Activated CD8-positive, alpha-beta T cell treated with anti-CD3 and anti-CD28 coated beads for 36 hours (primary cell): Measurements from ENCODE around the gene FCMR. TPM values are rescaled to one million over a fixed set of nuclear protein-coding genes. Genes with fewer than 3 reads are reported as not detected.
"Not testable (repeated sequence)": the region's sequence is repeated elsewhere in the genome, so short reads cannot be mapped to it uniquely, and the experiment has no call there.

ENCODE experiments used
- ATAC-seq: fragments of 200-7000 bp; cut with Tn5 transposase; one replicate; pipeline ENCODE4 v1.10.0; 2021; ENCODE audit warnings: mild to moderate bottlenecking, moderate library complexity
- CTCF ChIA-PET: fragments of 350-600 bp; sonication (Branson Sonifier 250); formaldehyde crosslinking; loops from one replicate; lab custom pipeline; 2021; ENCODE audit warnings: antibody characterized with exemption; lab: Charles Lee
- POLR2A ChIA-PET: fragments of 350-600 bp; sonication (Branson Sonifier 250); formaldehyde crosslinking; loops from one replicate; lab custom pipeline; 2021; ENCODE audit warnings: antibody characterized with exemption; lab: Charles Lee
- DNase-seq: peaks from one replicate; pipeline ENCODE4 v3.0.0-alpha.2; 2020
- H3K27ac Mint-ChIP-seq: one replicate; pipeline ENCODE4 v1.8.0; 2021; ENCODE audit warnings: mild to moderate bottlenecking, mixed read lengths
- H3K27me3 Mint-ChIP-seq: one replicate; pipeline ENCODE4 v1.8.0; 2021; ENCODE audit warnings: mixed read lengths
- H3K36me3 Mint-ChIP-seq: one replicate; pipeline ENCODE4 v1.8.0; 2021; ENCODE audit warnings: low read depth, mixed read lengths
- H3K4me1 Mint-ChIP-seq: one replicate; pipeline ENCODE4 v1.8.0; 2021; ENCODE audit warnings: low read depth, mixed read lengths
- H3K4me3 Mint-ChIP-seq: one replicate; pipeline ENCODE4 v1.8.0; 2021; ENCODE audit warnings: mild to moderate bottlenecking, moderate library complexity, mixed read lengths
- H3K9me3 Mint-ChIP-seq: one replicate; pipeline ENCODE4 v1.8.0; 2021; ENCODE audit warnings: mixed read lengths
- intact Hi-C: fragments of 100-400 bp; cut with micrococcal nuclease; formaldehyde crosslinking; loops from one replicate; pipeline ENCODE4 v1.10.0; 2022
- total RNA-seq, 2 experiments: library from RNA; stranded (reverse); gene quantifications; one replicate each; pipeline ENCODE4 v1.2.3, GENCODE V29; 2021
- TF ChIP-seq, protein P1 (sequence below): fragments of 200-600 bp; IDR thresholded peaks from one replicate; pipeline ENCODE4 v1.8.0; 2022; ENCODE audit warnings: antibody characterized with exemption, mild to moderate bottlenecking

FCMR gene
- total RNA-seq, 2 experiments from 2014 or later: 49.4 to 51.7 TPM

DNA sequence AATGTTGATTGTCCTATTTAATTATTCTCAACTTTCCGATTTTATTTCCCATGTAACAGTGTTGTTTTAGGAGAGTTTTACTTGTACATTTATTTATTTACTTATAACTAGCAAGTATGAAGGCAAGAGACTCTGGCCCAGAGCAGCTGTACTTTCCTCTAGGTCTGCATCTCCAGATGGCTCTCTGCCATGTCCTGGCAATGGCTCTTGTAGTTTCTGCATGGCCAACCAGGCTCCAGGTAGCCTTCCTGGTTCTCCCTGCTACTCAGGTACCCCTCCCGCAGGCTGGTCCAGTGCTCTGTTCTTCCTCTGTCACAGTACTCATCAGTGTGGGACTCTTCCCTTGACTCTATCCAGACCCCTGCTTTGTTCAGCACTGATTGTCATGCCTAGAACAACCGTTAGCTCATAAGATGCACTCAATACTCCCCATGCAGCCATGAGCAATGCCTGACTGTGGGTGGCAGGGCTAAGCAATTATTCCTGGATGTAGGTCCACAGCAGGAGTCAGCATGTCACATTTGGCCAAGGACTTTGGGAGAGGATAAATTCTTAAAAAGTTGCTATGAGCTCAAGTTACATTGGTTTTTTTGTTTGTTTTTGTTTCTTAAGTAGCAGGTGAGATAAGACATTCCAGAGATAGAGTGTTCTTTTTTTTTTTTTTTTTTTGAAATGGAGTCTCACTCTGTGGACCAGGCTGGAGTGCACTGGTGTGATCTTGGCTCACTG is 67.2 kb downstream of the FCMR start:
- POLR2A ChIA-PET: no interaction called here

DNA sequence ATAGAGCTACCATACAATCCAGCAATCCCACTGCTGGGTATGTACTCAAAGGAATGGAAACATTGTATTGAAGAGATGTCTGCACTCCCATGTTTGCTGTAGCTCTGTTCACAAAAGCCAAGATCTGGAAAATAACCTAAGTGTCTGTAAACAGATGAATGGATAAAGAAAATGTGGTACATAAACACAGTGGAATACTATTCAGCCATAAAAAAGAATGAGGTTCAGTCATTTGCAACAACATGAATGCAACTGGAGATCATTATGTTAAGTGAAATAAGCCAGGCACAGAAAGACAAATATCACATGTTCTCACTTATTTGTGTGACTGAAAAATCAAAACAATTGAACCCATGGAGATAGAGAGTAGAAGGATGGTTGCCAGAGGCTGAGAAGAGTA is 68.0 kb downstream of the FCMR start:
- H3K36me3 Mint-ChIP-seq, POLR2A ChIA-PET, H3K27me3 Mint-ChIP-seq, DNase-seq, intact Hi-C loops, H3K9me3 Mint-ChIP-seq, ATAC-seq, H3K4me3 Mint-ChIP-seq, H3K4me1 Mint-ChIP-seq, H3K27ac Mint-ChIP-seq: not testable (repeated sequence)
- CTCF ChIA-PET: interaction anchor here (1.0 to 7.7 kb wide), 4 partner anchors 9 to 44 kb away, joined by 3 to 46 read pairs (median 22); partner anchors contain the start of gene IL20

More for the DNA sequence above, 67.2 kb downstream of the FCMR start:
- DNase-seq (no peak), ATAC-seq (no peak)
- intact Hi-C loops: no loop called here
- H3K9me3 Mint-ChIP-seq: peaks cover 2% of the 10 kb centered on the region
- CTCF ChIA-PET: interaction anchor here (1.4 to 7.7 kb wide), 7 partner anchors 10 to 127 kb away, joined by 4 to 48 read pairs (median 31); partner anchors contain the start of gene IL20
- H3K36me3 Mint-ChIP-seq: no peaks in the 10 kb centered on the region
- H3K27me3 Mint-ChIP-seq: no peaks in the 10 kb centered on the region
- H3K4me1 Mint-ChIP-seq: peaks cover 11% of the 10 kb centered on the region
- no peak overlapping the region for H3K27ac Mint-ChIP-seq
- TF ChIP-seq, protein P1, sequence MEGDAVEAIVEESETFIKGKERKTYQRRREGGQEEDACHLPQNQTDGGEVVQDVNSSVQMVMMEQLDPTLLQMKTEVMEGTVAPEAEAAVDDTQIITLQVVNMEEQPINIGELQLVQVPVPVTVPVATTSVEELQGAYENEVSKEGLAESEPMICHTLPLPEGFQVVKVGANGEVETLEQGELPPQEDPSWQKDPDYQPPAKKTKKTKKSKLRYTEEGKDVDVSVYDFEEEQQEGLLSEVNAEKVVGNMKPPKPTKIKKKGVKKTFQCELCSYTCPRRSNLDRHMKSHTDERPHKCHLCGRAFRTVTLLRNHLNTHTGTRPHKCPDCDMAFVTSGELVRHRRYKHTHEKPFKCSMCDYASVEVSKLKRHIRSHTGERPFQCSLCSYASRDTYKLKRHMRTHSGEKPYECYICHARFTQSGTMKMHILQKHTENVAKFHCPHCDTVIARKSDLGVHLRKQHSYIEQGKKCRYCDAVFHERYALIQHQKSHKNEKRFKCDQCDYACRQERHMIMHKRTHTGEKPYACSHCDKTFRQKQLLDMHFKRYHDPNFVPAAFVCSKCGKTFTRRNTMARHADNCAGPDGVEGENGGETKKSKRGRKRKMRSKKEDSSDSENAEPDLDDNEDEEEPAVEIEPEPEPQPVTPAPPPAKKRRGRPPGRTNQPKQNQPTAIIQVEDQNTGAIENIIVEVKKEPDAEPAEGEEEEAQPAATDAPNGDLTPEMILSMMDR: no peak
- H3K4me3 Mint-ChIP-seq: no peak overlapping the region

Other genes with a start within 250 kb of the FCMR start
- 10 to 100 TPM; 50.4 to 51.4 TPM for gene MAPKAPK2, start 237.0 kb downstream of the FCMR start, total RNA-seq
- gene IL19, start 151.2 kb downstream of the FCMR start, total RNA-seq: not detected
- gene IL10, start 149.4 kb downstream of the FCMR start, total RNA-seq: under 1 TPM in 1 of 2 experiments, not detected in 1; 0.32 TPM
- gene IL20, start 56.3 kb downstream of the FCMR start, total RNA-seq: not detected
- under 1 TPM; 0.54 to 0.81 TPM for gene IL24, start 24.5 kb downstream of the FCMR start, total RNA-seq
- gene PIGR, start 24.5 kb upstream of the FCMR start, total RNA-seq: under 1 TPM in 1 of 2 experiments, not detected in 1; 0.07 TPM
- gene FCAMR, start 48.5 kb upstream of the FCMR start, total RNA-seq: not detected
- under 1 TPM; 0.07 to 0.13 TPM for gene C1orf116, start 110.8 kb upstream of the FCMR start, total RNA-seq
- 1 to 10 TPM; 7.4 to 7.5 TPM for gene YOD1, start 129.3 kb upstream of the FCMR start, total RNA-seq
- 1 to 10 TPM; 3.5 to 4.3 TPM for gene PFKFB2, start 131.3 kb upstream of the FCMR start, total RNA-seq
- gene C4BPB, start 166.9 kb upstream of the FCMR start, total RNA-seq: 1 to 10 TPM; 2.1 to 2.2 TPM
- not detected for gene C4BPA, start 182.3 kb upstream of the FCMR start, total RNA-seq